HepG2 (cell line): ENCODE measurements around the gene NF2. TPM values are rescaled to one million over a fixed set of nuclear protein-coding genes. Genes with fewer than 3 reads are reported as not detected.

Source experiments
- ATF1 ChIP-seq: IDR thresholded peaks from 2 replicates; pipeline ENCODE4 v1.6.1; 2016; ENCODE audit warnings: mild to moderate bottlenecking, control low read depth
- CENPX ChIP-seq: sonication (generic); formaldehyde crosslinking; IDR thresholded peaks from 2 replicates; pipeline ENCODE4 v1.9.0; 2021; ENCODE audit warnings: mild to moderate bottlenecking, missing genetic modification reagents, moderate library complexity
- EED ChIP-seq: sonication (generic); formaldehyde crosslinking; IDR thresholded peaks from 2 replicates; pipeline ENCODE4 v1.5.0; 2020; ENCODE audit warnings: mild to moderate bottlenecking, missing genetic modification reagents
- HMGA1 ChIP-seq: sonication (generic); formaldehyde crosslinking; conservative IDR thresholded peaks from 2 replicates; pipeline ENCODE4 v1.4.0; 2020; ENCODE audit warnings: missing genetic modification reagents
- PPARG ChIP-seq: conservative IDR thresholded peaks from 2 replicates; pipeline ENCODE4 v1.6.1; 2016; ENCODE audit warnings: missing biosample characterization, missing genetic modification reagents
- REL ChIP-seq: sonication (generic); formaldehyde crosslinking; conservative IDR thresholded peaks from 2 replicates; pipeline ENCODE4 v1.8.0; 2022; ENCODE audit warnings: mild to moderate bottlenecking, missing genetic modification reagents, moderate library complexity
- SOX13 ChIP-seq, 3 experiments: fragments of 450-650 bp in 1 of 3; sonication (generic) in 1 of 3; formaldehyde crosslinking in 1 of 3; IDR thresholded peaks in 2 of 3; conservative IDR thresholded peaks in 1 of 3; 2 replicates each; pipeline versions ENCODE4 v1.5.0 to v1.6.1; 2016 to 2020; ENCODE audit warnings: antibody characterized with exemption in 1 of 3, mild to moderate bottlenecking in 1 of 3, missing compliant biosample characterization in 1 of 3, missing genetic modification reagents in 1 of 3, moderate library complexity in 1 of 3
- STAG1 ChIP-seq: sonication (generic); formaldehyde crosslinking; IDR thresholded peaks from 2 replicates; pipeline ENCODE4 v1.4.0; 2020; ENCODE audit warnings: missing genetic modification reagents
- TSC22D2 ChIP-seq: sonication (generic); formaldehyde crosslinking; IDR thresholded peaks from 2 replicates; pipeline ENCODE4 v1.5.1; 2020; ENCODE audit warnings: missing genetic modification reagents, mild to moderate bottlenecking, borderline replicate concordance
- ZMYM4 ChIP-seq: sonication (generic); formaldehyde crosslinking; IDR thresholded peaks from 2 replicates; pipeline ENCODE4 v1.8.1; 2023; ENCODE audit warnings: mild to moderate bottlenecking, missing genetic modification reagents
- ZNF431 ChIP-seq: sonication (generic); formaldehyde crosslinking; IDR thresholded peaks from 2 replicates; pipeline ENCODE4 v1.9.0; 2022; ENCODE audit warnings: missing genetic modification reagents, low read depth, mild to moderate bottlenecking, borderline replicate concordance
- ZNF598 ChIP-seq: sonication (generic); formaldehyde crosslinking; IDR thresholded peaks from 2 replicates; pipeline ENCODE4 v1.5.1; 2020; ENCODE audit warnings: mild to moderate bottlenecking, missing genetic modification reagents, borderline replicate concordance
- polyA plus RNA-seq, 8 experiments: library from polyadenylated mRNA; depleted of rRNA in 3 of 8; stranded (reverse) in 7 of 8; unstranded in 1 of 8; fragments of >200 nt; fragmentation: Illumina TruSeq in 4 of 8; extraction: Trizol in 4 of 8; gene quantifications; 2 replicates each; pipeline versions ENCODE4 v1.2.1 to v1.2.3, GENCODE V29; 2011 to 2016; ENCODE audit warnings: low read depth in 4 of 8, missing spikeins in 1 of 8, mixed read lengths in 1 of 8; ENCODE audit not compliant: insufficient read depth in 1 of 8
- total RNA-seq, 5 experiments: library from RNA; depleted of rRNA; stranded (reverse); fragments of >200 nt; fragmentation: Illumina TruSeq; extraction: Trizol; gene quantifications; 2 replicates each; pipeline ENCODE4 v1.2.3, GENCODE V29; 2016; ENCODE audit warnings: low read depth in 1 of 5
- TF ChIP-seq, protein P1 (sequence below): sonication (generic); formaldehyde crosslinking; IDR thresholded peaks from 2 replicates; pipeline ENCODE4 v1.4.0; 2020; ENCODE audit warnings: mild to moderate bottlenecking, missing genetic modification reagents, borderline replicate concordance
- TF ChIP-seq, protein P2 (sequence below): fragments of 450-650 bp; IDR thresholded peaks from 2 replicates; pipeline ENCODE4 v1.6.1; 2017
- TF ChIP-seq, protein P3 (sequence below): sonication (generic); formaldehyde crosslinking; IDR thresholded peaks from 2 replicates; pipeline ENCODE4 v1.4.0; 2020; ENCODE audit warnings: missing genetic modification reagents, borderline replicate concordance
- TF ChIP-seq, protein P4 (sequence below): sonication (generic); formaldehyde crosslinking; IDR thresholded peaks from 2 replicates; pipeline ENCODE4 v1.4.0; 2020; ENCODE audit warnings: mild to moderate bottlenecking, missing genetic modification reagents
- TF ChIP-seq, protein P5 (sequence below): sonication (generic); formaldehyde crosslinking; conservative IDR thresholded peaks from 2 replicates; pipeline ENCODE4 v1.4.0; 2020; ENCODE audit warnings: missing genetic modification reagents

NF2 gene
- total and polyA plus RNA-seq, 2 of the 13 experiments (the other 11 are each of a cell fraction or from before 2014, with no cell fraction given): 9.3 to 33.3 TPM

DNA sequence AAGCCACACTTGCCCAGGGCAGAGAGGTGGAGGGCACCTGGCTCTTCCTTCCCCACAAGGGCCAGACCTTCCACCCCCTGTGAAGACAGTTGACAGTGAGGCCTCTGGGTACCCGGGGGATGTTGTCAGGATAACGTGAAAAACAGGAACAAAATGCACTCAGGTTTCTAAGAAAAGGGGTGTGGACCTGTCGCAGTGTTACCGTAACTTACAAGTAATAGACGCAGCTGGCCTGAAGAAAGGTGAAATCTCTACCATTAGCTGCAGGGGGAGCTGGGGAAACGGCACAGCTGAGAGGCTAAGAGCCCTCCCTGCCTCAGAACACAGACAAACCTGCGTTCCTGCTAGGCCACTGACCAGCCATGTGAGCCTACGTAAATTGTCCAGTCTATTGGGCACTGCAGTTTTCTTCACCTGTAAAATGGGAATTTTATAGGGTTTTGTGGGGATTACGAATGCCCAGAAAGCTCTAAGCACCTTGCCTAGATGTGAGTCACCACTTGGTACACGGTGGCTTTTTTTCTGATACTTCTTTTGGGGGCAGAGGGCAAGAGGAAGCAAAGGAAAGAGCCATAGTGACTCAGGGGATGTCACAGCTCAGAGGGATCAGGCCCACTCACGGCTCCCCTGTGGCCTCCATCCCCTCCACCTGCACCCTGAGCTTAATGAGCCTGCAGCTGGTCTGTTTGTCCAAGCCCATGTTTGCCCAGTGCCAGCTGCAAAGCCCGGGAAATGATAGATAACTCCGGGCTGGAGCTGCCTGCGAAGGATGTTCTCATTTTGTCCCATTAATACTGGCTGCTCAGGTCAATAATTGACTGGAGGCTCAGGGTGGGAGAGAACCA lies 97.9 kb downstream of the NF2 start (continued):
- TF ChIP-seq EED (CRISPR knock-in tag) (no peak), HMGA1 (CRISPR knock-in tag) (no peak), REL (no peak), SOX13 (IDR thresholded peaks at IDR 0.05) (no peak), SOX13 (CRISPR knock-in tag; conservative IDR thresholded peaks at IDR 0.05 in 1 of 2, IDR thresholded peaks at IDR 0.05 in 1 of 2) (no peak), TSC22D2 (CRISPR knock-in tag) (no peak), PPARG (CRISPR knock-in tag) (0 out of 2 replicates have a peak, but pooled peaks have one; percentile 21), CENPX (CRISPR knock-in tag) (no peak), STAG1 (CRISPR knock-in tag) (peak; percentile 67), ZNF431 (no peak), ZNF598 (CRISPR knock-in tag) (no peak), ATF1 (CRISPR knock-in tag) (no peak), ZMYM4 (no peak)
- TF ChIP-seq, protein P1, sequence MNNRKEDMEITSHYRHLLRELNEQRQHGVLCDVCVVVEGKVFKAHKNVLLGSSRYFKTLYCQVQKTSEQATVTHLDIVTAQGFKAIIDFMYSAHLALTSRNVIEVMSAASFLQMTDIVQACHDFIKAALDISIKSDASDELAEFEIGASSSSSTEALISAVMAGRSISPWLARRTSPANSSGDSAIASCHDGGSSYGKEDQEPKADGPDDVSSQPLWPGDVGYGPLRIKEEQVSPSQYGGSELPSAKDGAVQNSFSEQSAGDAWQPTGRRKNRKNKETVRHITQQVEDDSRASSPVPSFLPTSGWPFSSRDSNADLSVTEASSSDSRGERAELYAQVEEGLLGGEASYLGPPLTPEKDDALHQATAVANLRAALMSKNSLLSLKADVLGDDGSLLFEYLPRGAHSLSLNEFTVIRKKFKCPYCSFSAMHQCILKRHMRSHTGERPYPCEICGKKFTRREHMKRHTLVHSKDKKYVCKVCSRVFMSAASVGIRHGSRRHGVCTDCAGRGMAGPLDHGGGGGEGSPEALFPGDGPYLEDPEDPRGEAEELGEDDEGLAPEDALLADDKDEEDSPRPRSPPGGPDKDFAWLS (CRISPR knock-in tag): no peak
- TF ChIP-seq, protein P2, sequence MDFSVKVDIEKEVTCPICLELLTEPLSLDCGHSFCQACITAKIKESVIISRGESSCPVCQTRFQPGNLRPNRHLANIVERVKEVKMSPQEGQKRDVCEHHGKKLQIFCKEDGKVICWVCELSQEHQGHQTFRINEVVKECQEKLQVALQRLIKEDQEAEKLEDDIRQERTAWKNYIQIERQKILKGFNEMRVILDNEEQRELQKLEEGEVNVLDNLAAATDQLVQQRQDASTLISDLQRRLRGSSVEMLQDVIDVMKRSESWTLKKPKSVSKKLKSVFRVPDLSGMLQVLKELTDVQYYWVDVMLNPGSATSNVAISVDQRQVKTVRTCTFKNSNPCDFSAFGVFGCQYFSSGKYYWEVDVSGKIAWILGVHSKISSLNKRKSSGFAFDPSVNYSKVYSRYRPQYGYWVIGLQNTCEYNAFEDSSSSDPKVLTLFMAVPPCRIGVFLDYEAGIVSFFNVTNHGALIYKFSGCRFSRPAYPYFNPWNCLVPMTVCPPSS: no peak
- TF ChIP-seq, protein P3, sequence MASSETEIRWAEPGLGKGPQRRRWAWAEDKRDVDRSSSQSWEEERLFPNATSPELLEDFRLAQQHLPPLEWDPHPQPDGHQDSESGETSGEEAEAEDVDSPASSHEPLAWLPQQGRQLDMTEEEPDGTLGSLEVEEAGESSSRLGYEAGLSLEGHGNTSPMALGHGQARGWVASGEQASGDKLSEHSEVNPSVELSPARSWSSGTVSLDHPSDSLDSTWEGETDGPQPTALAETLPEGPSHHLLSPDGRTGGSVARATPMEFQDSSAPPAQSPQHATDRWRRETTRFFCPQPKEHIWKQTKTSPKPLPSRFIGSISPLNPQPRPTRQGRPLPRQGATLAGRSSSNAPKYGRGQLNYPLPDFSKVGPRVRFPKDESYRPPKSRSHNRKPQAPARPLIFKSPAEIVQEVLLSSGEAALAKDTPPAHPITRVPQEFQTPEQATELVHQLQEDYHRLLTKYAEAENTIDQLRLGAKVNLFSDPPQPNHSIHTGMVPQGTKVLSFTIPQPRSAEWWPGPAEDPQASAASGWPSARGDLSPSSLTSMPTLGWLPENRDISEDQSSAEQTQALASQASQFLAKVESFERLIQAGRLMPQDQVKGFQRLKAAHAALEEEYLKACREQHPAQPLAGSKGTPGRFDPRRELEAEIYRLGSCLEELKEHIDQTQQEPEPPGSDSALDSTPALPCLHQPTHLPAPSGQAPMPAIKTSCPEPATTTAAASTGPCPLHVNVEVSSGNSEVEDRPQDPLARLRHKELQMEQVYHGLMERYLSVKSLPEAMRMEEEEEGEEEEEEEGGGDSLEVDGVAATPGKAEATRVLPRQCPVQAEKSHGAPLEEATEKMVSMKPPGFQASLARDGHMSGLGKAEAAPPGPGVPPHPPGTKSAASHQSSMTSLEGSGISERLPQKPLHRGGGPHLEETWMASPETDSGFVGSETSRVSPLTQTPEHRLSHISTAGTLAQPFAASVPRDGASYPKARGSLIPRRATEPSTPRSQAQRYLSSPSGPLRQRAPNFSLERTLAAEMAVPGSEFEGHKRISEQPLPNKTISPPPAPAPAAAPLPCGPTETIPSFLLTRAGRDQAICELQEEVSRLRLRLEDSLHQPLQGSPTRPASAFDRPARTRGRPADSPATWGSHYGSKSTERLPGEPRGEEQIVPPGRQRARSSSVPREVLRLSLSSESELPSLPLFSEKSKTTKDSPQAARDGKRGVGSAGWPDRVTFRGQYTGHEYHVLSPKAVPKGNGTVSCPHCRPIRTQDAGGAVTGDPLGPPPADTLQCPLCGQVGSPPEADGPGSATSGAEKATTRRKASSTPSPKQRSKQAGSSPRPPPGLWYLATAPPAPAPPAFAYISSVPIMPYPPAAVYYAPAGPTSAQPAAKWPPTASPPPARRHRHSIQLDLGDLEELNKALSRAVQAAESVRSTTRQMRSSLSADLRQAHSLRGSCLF (CRISPR knock-in tag): no peak
- TF ChIP-seq, protein P4, sequence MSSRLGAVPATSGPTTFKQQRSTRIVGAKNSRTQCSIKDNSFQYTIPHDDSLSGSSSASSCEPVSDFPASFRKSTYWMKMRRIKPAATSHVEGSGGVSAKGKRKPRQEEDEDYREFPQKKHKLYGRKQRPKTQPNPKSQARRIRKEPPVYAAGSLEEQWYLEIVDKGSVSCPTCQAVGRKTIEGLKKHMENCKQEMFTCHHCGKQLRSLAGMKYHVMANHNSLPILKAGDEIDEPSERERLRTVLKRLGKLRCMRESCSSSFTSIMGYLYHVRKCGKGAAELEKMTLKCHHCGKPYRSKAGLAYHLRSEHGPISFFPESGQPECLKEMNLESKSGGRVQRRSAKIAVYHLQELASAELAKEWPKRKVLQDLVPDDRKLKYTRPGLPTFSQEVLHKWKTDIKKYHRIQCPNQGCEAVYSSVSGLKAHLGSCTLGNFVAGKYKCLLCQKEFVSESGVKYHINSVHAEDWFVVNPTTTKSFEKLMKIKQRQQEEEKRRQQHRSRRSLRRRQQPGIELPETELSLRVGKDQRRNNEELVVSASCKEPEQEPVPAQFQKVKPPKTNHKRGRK (CRISPR knock-in tag): no peak
- TF ChIP-seq, protein P5, sequence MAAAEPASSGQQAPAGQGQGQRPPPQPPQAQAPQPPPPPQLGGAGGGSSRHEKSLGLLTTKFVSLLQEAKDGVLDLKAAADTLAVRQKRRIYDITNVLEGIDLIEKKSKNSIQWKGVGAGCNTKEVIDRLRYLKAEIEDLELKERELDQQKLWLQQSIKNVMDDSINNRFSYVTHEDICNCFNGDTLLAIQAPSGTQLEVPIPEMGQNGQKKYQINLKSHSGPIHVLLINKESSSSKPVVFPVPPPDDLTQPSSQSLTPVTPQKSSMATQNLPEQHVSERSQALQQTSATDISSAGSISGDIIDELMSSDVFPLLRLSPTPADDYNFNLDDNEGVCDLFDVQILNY (CRISPR knock-in tag): no peak
